ENCODE measurements around the gene NRDC. TPM values are rescaled to one million over a fixed set of nuclear protein-coding genes. Genes with fewer than 3 reads are reported as not detected.

The NRDC gene
- total and polyA plus RNA-seq, 7 donors = 132 to 385 (median 268) TPM

- H3K36me3 ChIP-seq (ENCODE audit: insufficient read depth in 1 of 2, low read depth in 1 of 2) = no peaks in the 10 kb centered on the region
- ATAC-seq (no peak), DNase-seq (no peak)
- WGBS, 3 donors = 56 to 60% (median 58%) methylated on average over 5 of the region's 5 CpGs
- H3K27ac ChIP-seq = no peak overlapping the region
- no peak overlapping the region for H3K4me3 ChIP-seq
- no peaks in the 10 kb centered on the region for H3K9me3 ChIP-seq
- no peak for TF ChIP-seq CTCF (IDR thresholded peaks at IDR 0.05)
- H3K27me3 ChIP-seq (ENCODE audit: insufficient read depth in 3 of 3, low read length in 2 of 3) = peaks cover 0 to 14% (median 7%) of the 10 kb centered on the region in 3 donors
- no peaks in the 10 kb centered on the region for H3K4me1 ChIP-seq
- intact Hi-C loops (cut with DNase I) = no loop called here
Observed at GRCh38 chr1:51916587-51917405, 38.3 kb upstream of the NRDC start.

GRCh38 chr1:51915951-51916350 lies 37.4 kb upstream of the NRDC start:
- H3K4me1 ChIP-seq = no peaks in the 10 kb centered on the region
- 80 to 89% (median 85%) methylated on average over 3 of the region's 3 CpGs for WGBS, 3 donors
- no peak for TF ChIP-seq CTCF (IDR thresholded peaks at IDR 0.05)
- peaks cover 0 to 20% (median 10%) of the 10 kb centered on the region in 3 donors for H3K27me3 ChIP-seq (ENCODE audit: insufficient read depth in 3 of 3, low read length in 2 of 3)
- ATAC-seq = no peak
- H3K27ac ChIP-seq = no peak overlapping the region
- H3K4me3 ChIP-seq = no peak overlapping the region
- no peaks in the 10 kb centered on the region for H3K36me3 ChIP-seq (ENCODE audit: insufficient read depth in 1 of 2, low read depth in 1 of 2)
- H3K9me3 ChIP-seq = no peaks in the 10 kb centered on the region
- DNase-seq = no peak
- intact Hi-C loops (cut with DNase I) = no loop called here

- Histone ChIP-seq H3K4me3 (no peak overlapping the region), H3K27me3 (ENCODE audit: insufficient read depth in 3 of 3, low read length in 2 of 3) (peaks cover 0 to 33% (median 10%) of the 10 kb centered on the region in 3 donors), H3K9me3 (no peaks in the 10 kb centered on the region), H3K4me1 (no peaks in the 10 kb centered on the region), H3K27ac (no peak overlapping the region), H3K36me3 (ENCODE audit: insufficient read depth in 1 of 2, low read depth in 1 of 2) (no peaks in the 10 kb centered on the region)
- WGBS, 3 donors = 42 to 43% (median 42%) methylated on average over 7 of the region's 7 CpGs
- intact Hi-C loops (cut with DNase I) = no loop called here
- TF ChIP-seq CTCF (IDR thresholded peaks at IDR 0.05) = no peak
- ATAC-seq (no peak), DNase-seq (no peak)
Observed at GRCh38 chr1:51912881-51913280, 34.4 kb upstream of the NRDC start.

GRCh38 chr1:51910221-51911000 lies 31.9 kb upstream of the NRDC start:
- no peak overlapping the region for H3K27ac ChIP-seq
- intact Hi-C loops (cut with DNase I) = no loop called here
- WGBS, 3 donors = 42 to 50% (median 44%) methylated on average over 4 of the region's 4 CpGs
- no peak for DNase-seq
- no peaks in the 10 kb centered on the region for H3K9me3 ChIP-seq
- H3K27me3 ChIP-seq (ENCODE audit: insufficient read depth in 3 of 3, low read length in 2 of 3) = peaks cover 0 to 44% (median 7%) of the 10 kb centered on the region in 3 donors
- H3K36me3 ChIP-seq (ENCODE audit: insufficient read depth in 1 of 2, low read depth in 1 of 2) = no peaks in the 10 kb centered on the region
- H3K4me1 ChIP-seq = no peaks in the 10 kb centered on the region
- ATAC-seq = no peak
- TF ChIP-seq CTCF (IDR thresholded peaks at IDR 0.05) = no peak
- no peak overlapping the region for H3K4me3 ChIP-seq
